Measurements from ENCODE around the gene BEAN1.

GRCh38 chr16:66503612-66504011 lies 76.5 kb downstream of the BEAN1 start:
- TF ChIP-seq CREB1 (CRISPR knock-in tag; IDR thresholded peaks at IDR 0.05; ENCODE audit: low read depth): no peak
- TF ChIP-seq ZNF331 (CRISPR knock-in tag; IDR thresholded peaks at IDR 0.05; ENCODE audit: low read depth): no peak
- TF ChIP-seq CTCF (conservative IDR thresholded peaks at IDR 0.05; ENCODE audit: low read depth in 2 of 2): no peak
- TF ChIP-seq POLR2AphosphoS5 (IDR thresholded peaks at IDR 0.05; ENCODE audit: low read depth): no peak
- TF ChIP-seq EZH2 (IDR thresholded peaks at IDR 0.05; ENCODE audit: low read depth, unreplicated experiment): no peak

All from GM23338 (cell line).